DMS153 treated with DMSO at 0.1 percent for 48 hours (cell line): ENCODE measurements around the gene SPANXN1.
"Not testable (repeated sequence)": the region's sequence is repeated elsewhere in the genome, so short reads cannot be mapped to it uniquely, and the experiment has no call there.

Experiments used
- DNase-seq: peaks from one replicate; lab custom pipeline; 2025; ENCODE audit not compliant: unreplicated experiment; lab: John Stamatoyannopoulos, UW

Gene SPANXN1

GRCh38 chrX:145247203-145247602 is at the start of gene SPANXN1:
SPANXN1 (plus strand) TSS chrX:145247503; CDS start chrX:145247587, 84 bp downstream.
- not testable (repeated sequence) for DNase-seq

- DNase-seq = no peak
Measured at GRCh38 chrX:145199078-145199477, 48.2 kb upstream of the SPANXN1 start.

- peak; percentile 5 for DNase-seq
Measured at GRCh38 chrX:145213504-145213903, 33.8 kb upstream of the SPANXN1 start.

GRCh38 chrX:145292218-145292617 is 44.9 kb downstream of the SPANXN1 start:
- no peak for DNase-seq
